ENCODE measurements around the gene DAPL1.

DNA sequence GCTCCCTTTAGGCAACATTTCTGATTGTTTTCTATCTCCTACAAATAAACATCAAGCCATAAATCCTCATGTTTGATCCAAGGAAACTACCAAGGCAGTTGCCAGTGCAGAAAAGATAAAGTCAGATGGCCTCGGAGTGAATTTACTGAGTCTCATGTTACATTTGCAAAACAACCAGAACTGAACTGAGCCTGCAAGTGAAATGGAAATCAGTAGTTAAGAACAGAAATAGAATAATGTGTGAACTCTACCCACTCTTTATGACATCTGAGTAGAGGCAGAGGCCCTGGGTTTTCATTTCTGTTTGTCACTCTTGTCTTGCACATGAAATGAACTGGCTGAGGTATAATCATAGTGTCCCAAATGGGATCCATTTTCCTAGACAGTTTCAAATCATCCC lies 20.4 kb upstream of the DAPL1 start:
- TF ChIP-seq, protein P1, sequence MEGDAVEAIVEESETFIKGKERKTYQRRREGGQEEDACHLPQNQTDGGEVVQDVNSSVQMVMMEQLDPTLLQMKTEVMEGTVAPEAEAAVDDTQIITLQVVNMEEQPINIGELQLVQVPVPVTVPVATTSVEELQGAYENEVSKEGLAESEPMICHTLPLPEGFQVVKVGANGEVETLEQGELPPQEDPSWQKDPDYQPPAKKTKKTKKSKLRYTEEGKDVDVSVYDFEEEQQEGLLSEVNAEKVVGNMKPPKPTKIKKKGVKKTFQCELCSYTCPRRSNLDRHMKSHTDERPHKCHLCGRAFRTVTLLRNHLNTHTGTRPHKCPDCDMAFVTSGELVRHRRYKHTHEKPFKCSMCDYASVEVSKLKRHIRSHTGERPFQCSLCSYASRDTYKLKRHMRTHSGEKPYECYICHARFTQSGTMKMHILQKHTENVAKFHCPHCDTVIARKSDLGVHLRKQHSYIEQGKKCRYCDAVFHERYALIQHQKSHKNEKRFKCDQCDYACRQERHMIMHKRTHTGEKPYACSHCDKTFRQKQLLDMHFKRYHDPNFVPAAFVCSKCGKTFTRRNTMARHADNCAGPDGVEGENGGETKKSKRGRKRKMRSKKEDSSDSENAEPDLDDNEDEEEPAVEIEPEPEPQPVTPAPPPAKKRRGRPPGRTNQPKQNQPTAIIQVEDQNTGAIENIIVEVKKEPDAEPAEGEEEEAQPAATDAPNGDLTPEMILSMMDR (IDR thresholded peaks at IDR 0.05; ENCODE audit: poor library complexity): no peak
- TF ChIP-seq EZH2 (IDR thresholded peaks at IDR 0.05; ENCODE audit: borderline replicate concordance) (no peak), EZH2phosphoT487 (IDR thresholded peaks at IDR 0.05; ENCODE audit: low read depth, severe bottlenecking, unreplicated experiment) (no peak)

Measured in hepatocyte (in vitro differentiated cells).